Panc1 (cell line): ENCODE measurements around the gene CHRD.

Source experiments
- POLR2AphosphoS5 ChIP-seq: IDR thresholded peaks from 2 replicates; pipeline ENCODE4 v1.6.1; 2012; ENCODE audit warnings: mild to moderate bottlenecking, low read depth, low read length, moderate library complexity
- SIN3A ChIP-seq: IDR thresholded peaks from 2 replicates; pipeline ENCODE4 v1.6.1; 2012; ENCODE audit warnings: low read depth, mild to moderate bottlenecking, low read length, moderate library complexity, borderline replicate concordance; ENCODE audit not compliant: insufficient read depth
- TF ChIP-seq, protein P1 (sequence below): fragments of 450-650 bp; IDR thresholded peaks from 2 replicates; pipeline ENCODE4 v1.5.1; 2017; ENCODE audit warnings: mild to moderate bottlenecking
- TF ChIP-seq, protein P2 (sequence below), 2 experiments: IDR thresholded peaks; 2 replicates each; pipeline ENCODE4 v1.6.1; 2011 to 2012; ENCODE audit warnings: low read depth in 2 of 2, control low read depth in 1 of 2, low read length in 1 of 2, mild to moderate bottlenecking in 1 of 2, moderate library complexity in 1 of 2; ENCODE audit not compliant: insufficient read depth in 1 of 2

DNA sequence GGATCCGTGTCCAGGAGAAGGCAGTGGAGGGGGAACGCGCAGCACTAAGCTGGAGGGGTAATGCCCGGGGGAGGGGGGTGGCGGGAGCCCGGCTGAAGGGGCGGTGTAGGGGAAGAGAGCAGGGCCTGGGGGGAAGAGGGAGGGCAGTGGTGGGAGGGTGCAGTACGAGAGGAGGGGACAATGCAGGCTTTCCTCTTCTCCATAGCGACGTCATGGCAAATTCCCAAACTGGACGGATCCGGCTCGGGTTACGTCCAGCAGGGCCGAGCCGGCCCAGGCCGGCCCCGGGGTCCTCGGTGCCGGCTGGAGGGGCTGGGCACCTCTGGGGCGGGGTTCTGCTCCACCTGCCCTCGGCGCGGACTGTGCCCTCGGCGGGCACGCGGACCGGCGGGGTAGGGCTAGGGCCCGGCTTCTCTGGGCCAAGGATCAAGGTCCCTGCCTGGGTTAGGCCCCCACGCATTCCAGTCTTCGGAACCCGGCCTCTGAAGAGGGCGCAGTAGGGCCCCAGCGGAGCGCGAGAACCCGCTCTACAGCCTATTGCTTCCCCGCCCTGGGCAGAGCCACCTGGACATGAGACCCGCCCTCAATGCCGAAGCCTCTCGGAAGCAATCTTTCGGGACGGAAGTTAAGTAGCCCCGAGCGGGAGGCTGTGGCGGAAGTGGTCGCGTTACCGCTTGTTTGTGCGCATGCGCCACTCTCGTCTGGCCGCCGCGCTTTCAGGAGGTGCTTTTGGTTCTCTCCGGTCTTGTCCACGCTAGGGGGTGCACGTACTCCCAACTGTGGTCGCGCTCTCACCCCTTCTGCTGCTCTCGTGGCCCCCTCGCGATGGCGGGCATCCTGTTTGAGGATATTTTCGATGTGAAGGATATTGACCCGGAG, 16.9 kb upstream of the CHRD start:
- TF ChIP-seq, protein P1, sequence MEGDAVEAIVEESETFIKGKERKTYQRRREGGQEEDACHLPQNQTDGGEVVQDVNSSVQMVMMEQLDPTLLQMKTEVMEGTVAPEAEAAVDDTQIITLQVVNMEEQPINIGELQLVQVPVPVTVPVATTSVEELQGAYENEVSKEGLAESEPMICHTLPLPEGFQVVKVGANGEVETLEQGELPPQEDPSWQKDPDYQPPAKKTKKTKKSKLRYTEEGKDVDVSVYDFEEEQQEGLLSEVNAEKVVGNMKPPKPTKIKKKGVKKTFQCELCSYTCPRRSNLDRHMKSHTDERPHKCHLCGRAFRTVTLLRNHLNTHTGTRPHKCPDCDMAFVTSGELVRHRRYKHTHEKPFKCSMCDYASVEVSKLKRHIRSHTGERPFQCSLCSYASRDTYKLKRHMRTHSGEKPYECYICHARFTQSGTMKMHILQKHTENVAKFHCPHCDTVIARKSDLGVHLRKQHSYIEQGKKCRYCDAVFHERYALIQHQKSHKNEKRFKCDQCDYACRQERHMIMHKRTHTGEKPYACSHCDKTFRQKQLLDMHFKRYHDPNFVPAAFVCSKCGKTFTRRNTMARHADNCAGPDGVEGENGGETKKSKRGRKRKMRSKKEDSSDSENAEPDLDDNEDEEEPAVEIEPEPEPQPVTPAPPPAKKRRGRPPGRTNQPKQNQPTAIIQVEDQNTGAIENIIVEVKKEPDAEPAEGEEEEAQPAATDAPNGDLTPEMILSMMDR = peak; percentile 87
- TF ChIP-seq, protein P2, sequence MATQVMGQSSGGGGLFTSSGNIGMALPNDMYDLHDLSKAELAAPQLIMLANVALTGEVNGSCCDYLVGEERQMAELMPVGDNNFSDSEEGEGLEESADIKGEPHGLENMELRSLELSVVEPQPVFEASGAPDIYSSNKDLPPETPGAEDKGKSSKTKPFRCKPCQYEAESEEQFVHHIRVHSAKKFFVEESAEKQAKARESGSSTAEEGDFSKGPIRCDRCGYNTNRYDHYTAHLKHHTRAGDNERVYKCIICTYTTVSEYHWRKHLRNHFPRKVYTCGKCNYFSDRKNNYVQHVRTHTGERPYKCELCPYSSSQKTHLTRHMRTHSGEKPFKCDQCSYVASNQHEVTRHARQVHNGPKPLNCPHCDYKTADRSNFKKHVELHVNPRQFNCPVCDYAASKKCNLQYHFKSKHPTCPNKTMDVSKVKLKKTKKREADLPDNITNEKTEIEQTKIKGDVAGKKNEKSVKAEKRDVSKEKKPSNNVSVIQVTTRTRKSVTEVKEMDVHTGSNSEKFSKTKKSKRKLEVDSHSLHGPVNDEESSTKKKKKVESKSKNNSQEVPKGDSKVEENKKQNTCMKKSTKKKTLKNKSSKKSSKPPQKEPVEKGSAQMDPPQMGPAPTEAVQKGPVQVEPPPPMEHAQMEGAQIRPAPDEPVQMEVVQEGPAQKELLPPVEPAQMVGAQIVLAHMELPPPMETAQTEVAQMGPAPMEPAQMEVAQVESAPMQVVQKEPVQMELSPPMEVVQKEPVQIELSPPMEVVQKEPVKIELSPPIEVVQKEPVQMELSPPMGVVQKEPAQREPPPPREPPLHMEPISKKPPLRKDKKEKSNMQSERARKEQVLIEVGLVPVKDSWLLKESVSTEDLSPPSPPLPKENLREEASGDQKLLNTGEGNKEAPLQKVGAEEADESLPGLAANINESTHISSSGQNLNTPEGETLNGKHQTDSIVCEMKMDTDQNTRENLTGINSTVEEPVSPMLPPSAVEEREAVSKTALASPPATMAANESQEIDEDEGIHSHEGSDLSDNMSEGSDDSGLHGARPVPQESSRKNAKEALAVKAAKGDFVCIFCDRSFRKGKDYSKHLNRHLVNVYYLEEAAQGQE (IDR thresholded peaks at IDR 0.05; ENCODE audit: insufficient read depth in 1 of 2, low read depth in 2 of 2, low read length in 1 of 2) = no peak
- TF ChIP-seq SIN3A = peak; percentile 91; the same call in 1 of the 2 replicates
- TF ChIP-seq POLR2AphosphoS5 = peak; percentile 99
